ENCODE data around the gene TMCC2.
"Not testable (repeated sequence)": the region's sequence is repeated elsewhere in the genome, so short reads cannot be mapped to it uniquely, and the experiment has no call there.

The TMCC2 gene

GRCh38 chr1:205280666-205281395 lies 53.1 kb downstream of the TMCC2 start:
- H3K36me3 ChIP-seq (ENCODE audit: insufficient read depth, low read length); H3K27me3 ChIP-seq (ENCODE audit: insufficient read depth, low read length); H3K79me2 ChIP-seq (ENCODE audit: control insufficient read depth, insufficient read depth, low read length, unreplicated experiment); H3K4me3 ChIP-seq (ENCODE audit: low read depth, low read length); H2AFZ ChIP-seq (ENCODE audit: low read length, unreplicated experiment); H3K27ac ChIP-seq (ENCODE audit: low read depth, low read length): not testable (repeated sequence)
- H3K4me1 ChIP-seq (ENCODE audit: control insufficient read depth, insufficient read depth, low read length, unreplicated experiment) = peaks cover 22% of the 10 kb centered on the region

- Histone ChIP-seq H3K27me3 (ENCODE audit: insufficient read depth, low read length) (no peaks in the 10 kb centered on the region), H3K4me1 (ENCODE audit: control insufficient read depth, insufficient read depth, low read length, unreplicated experiment) (peaks cover 47% of the 10 kb centered on the region), H3K36me3 (ENCODE audit: insufficient read depth, low read length) (no peaks in the 10 kb centered on the region), H3K4me3 (ENCODE audit: low read depth, low read length) (no peak overlapping the region), H2AFZ (ENCODE audit: low read length, unreplicated experiment) (no peak overlapping the region), H3K27ac (ENCODE audit: low read depth, low read length) (no peak overlapping the region), H3K79me2 (ENCODE audit: control insufficient read depth, insufficient read depth, low read length, unreplicated experiment) (no peaks in the 10 kb centered on the region)
Observed at GRCh38 chr1:205283270-205284147, 55.8 kb downstream of the TMCC2 start.

GRCh38 chr1:205284420-205285144 lies 56.8 kb downstream of the TMCC2 start:
- no peaks in the 10 kb centered on the region for H3K27me3 ChIP-seq (ENCODE audit: insufficient read depth, low read length)
- peaks cover 47% of the 10 kb centered on the region for H3K4me1 ChIP-seq (ENCODE audit: control insufficient read depth, insufficient read depth, low read length, unreplicated experiment)
- peak overlapping the region; percentile 17; the same call in 1 of the 2 replicates for H3K27ac ChIP-seq (ENCODE audit: low read depth, low read length)
- H3K79me2 ChIP-seq (ENCODE audit: control insufficient read depth, insufficient read depth, low read length, unreplicated experiment) = no peaks in the 10 kb centered on the region
- no peak overlapping the region for H3K4me3 ChIP-seq (ENCODE audit: low read depth, low read length)
- H3K36me3 ChIP-seq (ENCODE audit: insufficient read depth, low read length) = no peaks in the 10 kb centered on the region
- H2AFZ ChIP-seq (ENCODE audit: low read length, unreplicated experiment) = no peak overlapping the region

GRCh38 chr1:205285381-205286101 lies 57.8 kb downstream of the TMCC2 start:
- Histone ChIP-seq H2AFZ (ENCODE audit: low read length, unreplicated experiment) (no peak overlapping the region), H3K27ac (ENCODE audit: low read depth, low read length) (peak overlapping the region; percentile 17; the same call in 1 of the 2 replicates)

GRCh38 chr1:205286335-205286950 lies 58.7 kb downstream of the TMCC2 start:
- no peaks in the 10 kb centered on the region for H3K79me2 ChIP-seq (ENCODE audit: control insufficient read depth, insufficient read depth, low read length, unreplicated experiment)
- peaks cover 47% of the 10 kb centered on the region for H3K4me1 ChIP-seq (ENCODE audit: control insufficient read depth, insufficient read depth, low read length, unreplicated experiment)
- H3K4me3 ChIP-seq (ENCODE audit: low read depth, low read length) = no peak overlapping the region
- H3K27ac ChIP-seq (ENCODE audit: low read depth, low read length) = no peak overlapping the region
- H3K27me3 ChIP-seq (ENCODE audit: insufficient read depth, low read length) = no peaks in the 10 kb centered on the region
- no peak overlapping the region for H2AFZ ChIP-seq (ENCODE audit: low read length, unreplicated experiment)
- no peaks in the 10 kb centered on the region for H3K36me3 ChIP-seq (ENCODE audit: insufficient read depth, low read length)

More at GRCh38 chr1:205285381-205286101, 57.8 kb downstream of the TMCC2 start:
- Histone ChIP-seq H3K4me1 (ENCODE audit: control insufficient read depth, insufficient read depth, low read length, unreplicated experiment) (peaks cover 47% of the 10 kb centered on the region), H3K36me3 (ENCODE audit: insufficient read depth, low read length) (no peaks in the 10 kb centered on the region), H3K79me2 (ENCODE audit: control insufficient read depth, insufficient read depth, low read length, unreplicated experiment) (no peaks in the 10 kb centered on the region), H3K27me3 (ENCODE audit: insufficient read depth, low read length) (no peaks in the 10 kb centered on the region), H3K4me3 (ENCODE audit: low read depth, low read length) (no peak overlapping the region)

GRCh38 chr1:205287076-205287475 lies 59.3 kb downstream of the TMCC2 start:
- Histone ChIP-seq H3K36me3 (ENCODE audit: insufficient read depth, low read length) (no peaks in the 10 kb centered on the region), H3K27ac (ENCODE audit: low read depth, low read length) (no peak overlapping the region), H3K27me3 (ENCODE audit: insufficient read depth, low read length) (no peaks in the 10 kb centered on the region), H3K4me3 (ENCODE audit: low read depth, low read length) (no peak overlapping the region), H3K79me2 (ENCODE audit: control insufficient read depth, insufficient read depth, low read length, unreplicated experiment) (no peaks in the 10 kb centered on the region), H2AFZ (ENCODE audit: low read length, unreplicated experiment) (no peak overlapping the region), H3K4me1 (ENCODE audit: control insufficient read depth, insufficient read depth, low read length, unreplicated experiment) (peaks cover 47% of the 10 kb centered on the region)

- no peaks in the 10 kb centered on the region for H3K79me2 ChIP-seq (ENCODE audit: control insufficient read depth, insufficient read depth, low read length, unreplicated experiment)
- H3K4me1 ChIP-seq (ENCODE audit: control insufficient read depth, insufficient read depth, low read length, unreplicated experiment) = peaks cover 47% of the 10 kb centered on the region
- H3K36me3 ChIP-seq (ENCODE audit: insufficient read depth, low read length) = no peaks in the 10 kb centered on the region
- peak overlapping the region; percentile 31 for H2AFZ ChIP-seq (ENCODE audit: low read length, unreplicated experiment)
- no peaks in the 10 kb centered on the region for H3K27me3 ChIP-seq (ENCODE audit: insufficient read depth, low read length)
- no peak overlapping the region for H3K27ac ChIP-seq (ENCODE audit: low read depth, low read length)
- H3K4me3 ChIP-seq (ENCODE audit: low read depth, low read length) = no peak overlapping the region
Observed at GRCh38 chr1:205287767-205288559, 60.2 kb downstream of the TMCC2 start.

GRCh38 chr1:205291596-205291995 lies 63.9 kb downstream of the TMCC2 start:
- no peak overlapping the region for H3K4me3 ChIP-seq (ENCODE audit: low read depth, low read length)
- H3K27me3 ChIP-seq (ENCODE audit: insufficient read depth, low read length) = no peaks in the 10 kb centered on the region
- H2AFZ ChIP-seq (ENCODE audit: low read length, unreplicated experiment) = no peak overlapping the region
- peaks cover 43% of the 10 kb centered on the region for H3K4me1 ChIP-seq (ENCODE audit: control insufficient read depth, insufficient read depth, low read length, unreplicated experiment)
- H3K36me3 ChIP-seq (ENCODE audit: insufficient read depth, low read length) = no peaks in the 10 kb centered on the region
- no peak overlapping the region for H3K27ac ChIP-seq (ENCODE audit: low read depth, low read length)
- H3K79me2 ChIP-seq (ENCODE audit: control insufficient read depth, insufficient read depth, low read length, unreplicated experiment) = no peaks in the 10 kb centered on the region

GRCh38 chr1:205293350-205294074 lies 65.8 kb downstream of the TMCC2 start:
- peaks cover 41% of the 10 kb centered on the region for H3K4me1 ChIP-seq (ENCODE audit: control insufficient read depth, insufficient read depth, low read length, unreplicated experiment)
- peak overlapping the region; percentile 75 for H3K27ac ChIP-seq (ENCODE audit: low read depth, low read length)
- H3K27me3 ChIP-seq (ENCODE audit: insufficient read depth, low read length) = no peaks in the 10 kb centered on the region
- no peaks in the 10 kb centered on the region for H3K36me3 ChIP-seq (ENCODE audit: insufficient read depth, low read length)
- H3K79me2 ChIP-seq (ENCODE audit: control insufficient read depth, insufficient read depth, low read length, unreplicated experiment) = no peaks in the 10 kb centered on the region
- H3K4me3 ChIP-seq (ENCODE audit: low read depth, low read length) = no peak overlapping the region
- H2AFZ ChIP-seq (ENCODE audit: low read length, unreplicated experiment) = no peak overlapping the region

Data from ACC112 (cell line).